GM23338 (cell line): Measurements from ENCODE around the gene HRH3. TPM values are rescaled to one million over a fixed set of nuclear protein-coding genes. Genes with fewer than 3 reads are reported as not detected.

ENCODE experiments used
- ATAC-seq: fragments of 200-7000 bp; cut with Tn5 transposase; 3 replicates; pipeline ENCODE4 v1.9.1; 2020
- DNase-seq: peaks from one replicate; pipeline ENCODE4 v3.0.0-alpha.2; 2015; ENCODE audit warnings: low spot score
- H2AFZ ChIP-seq: fragments of 200-600 bp; sonication (generic); 2 replicates; pipeline ENCODE4 v1.8.0; 2016; ENCODE audit warnings: antibody characterized with exemption, mild to moderate bottlenecking, moderate library complexity
- H3F3A ChIP-seq: fragments of 200-600 bp; sonication (generic); replicated peaks from 2 replicates; pipeline ENCODE4 v1.8.0; 2017; ENCODE audit warnings: antibody characterized with exemption, mixed run types, low read depth
- H3K27ac ChIP-seq: fragments of 200-600 bp; sonication (generic); 2 replicates; pipeline ENCODE4 v1.6.1; 2016; ENCODE audit warnings: low read depth
- H3K27me3 ChIP-seq: fragments of 200-600 bp; sonication (generic); 2 replicates; pipeline ENCODE4 v1.8.0; 2016; ENCODE audit warnings: mild to moderate bottlenecking, mixed run types, moderate library complexity; ENCODE audit not compliant: insufficient read depth
- H3K36me3 ChIP-seq: fragments of 200-600 bp; sonication (generic); 2 replicates; pipeline ENCODE4 v1.8.0; 2016; ENCODE audit warnings: mild to moderate bottlenecking; ENCODE audit not compliant: insufficient read depth
- H3K4me1 ChIP-seq: fragments of 200-600 bp; sonication (generic); 2 replicates; pipeline ENCODE4 v1.8.0; 2016; ENCODE audit warnings: mild to moderate bottlenecking, moderate library complexity; ENCODE audit not compliant: insufficient read depth
- H3K4me2 ChIP-seq: fragments of 200-600 bp; sonication (generic); 2 replicates; pipeline ENCODE4 v1.7.1; 2017; ENCODE audit warnings: mixed run types
- H3K4me3 ChIP-seq: fragments of 200-600 bp; sonication (generic); 2 replicates; pipeline ENCODE4 v1.6.1; 2016; ENCODE audit warnings: mixed run types
- H3K79me2 ChIP-seq: fragments of 200-600 bp; sonication (generic); replicated peaks from 2 replicates; pipeline ENCODE4 v1.8.0; 2017; ENCODE audit warnings: mild to moderate bottlenecking; ENCODE audit not compliant: insufficient read depth
- H3K9me2 ChIP-seq: fragments of 200-600 bp; sonication (generic); 2 replicates; pipeline ENCODE4 v1.8.0; 2017; ENCODE audit not compliant: insufficient read depth
- H4K20me1 ChIP-seq: fragments of 200-600 bp; sonication (generic); replicated peaks from 2 replicates; pipeline ENCODE4 v1.8.0; 2017; ENCODE audit warnings: mild to moderate bottlenecking; ENCODE audit not compliant: insufficient read depth
- H3K27ac Mint-ChIP-seq: 2 replicates; pipeline ENCODE4 v1.8.0; 2020; ENCODE audit warnings: inconsistent platforms, mild to moderate bottlenecking, moderate library complexity, mixed read lengths
- H3K27me3 Mint-ChIP-seq: 3 replicates; pipeline ENCODE4 v1.8.0; 2022; ENCODE audit warnings: low read depth, mild to moderate bottlenecking, moderate library complexity, mixed read lengths, inconsistent platforms; ENCODE audit not compliant: insufficient read depth, poor library complexity
- H3K36me3 Mint-ChIP-seq: 3 replicates; pipeline ENCODE4 v1.8.0; 2021; ENCODE audit warnings: low read depth, mild to moderate bottlenecking, inconsistent platforms, moderate library complexity, mixed read lengths
- H3K4me1 Mint-ChIP-seq: 3 replicates; pipeline ENCODE4 v1.8.0; 2020; ENCODE audit warnings: mild to moderate bottlenecking, inconsistent platforms, mixed read lengths
- H3K4me3 Mint-ChIP-seq: 3 replicates; pipeline ENCODE4 v1.8.0; 2021; ENCODE audit warnings: moderate library complexity, mild to moderate bottlenecking, inconsistent platforms, mixed read lengths
- H3K9me3 Mint-ChIP-seq: 3 replicates; pipeline ENCODE4 v1.8.0; 2020; ENCODE audit warnings: moderate library complexity, mild to moderate bottlenecking, inconsistent platforms, mixed read lengths
- CREB1 ChIP-seq: fragments of 250-450 bp; sonication (Bioruptor Pico); IDR thresholded peaks from 2 replicates; pipeline ENCODE4 v1.5.0; 2020; ENCODE audit warnings: low read depth, mild to moderate bottlenecking, moderate library complexity
- ETS1 ChIP-seq: IDR thresholded peaks from 2 replicates; pipeline ENCODE4 v1.6.1; 2016; ENCODE audit warnings: antibody characterized with exemption
- EZH2phosphoT487 ChIP-seq: fragments of 200-600 bp; sonication (generic); IDR thresholded peaks from one replicate; pipeline ENCODE4 v1.8.1; 2018; ENCODE audit warnings: antibody characterized with exemption; ENCODE audit not compliant: unreplicated experiment
- REST ChIP-seq: IDR thresholded peaks from one replicate; pipeline ENCODE4 v1.6.1; 2018; ENCODE audit warnings: antibody characterized with exemption; ENCODE audit not compliant: unreplicated experiment
- polyA plus RNA-seq: library from polyadenylated mRNA; unstranded; fragments of >200 nt; fragmentation: Nextera tagmentation; extraction: Ambion mirVana; gene quantifications from 2 replicates; pipeline ENCODE4 v1.2.1, GENCODE V29; 2016
- total RNA-seq: library from RNA; depleted of rRNA; stranded (reverse); fragments of >200 nt; shearing (Covaris generic); gene quantifications from 2 replicates; pipeline ENCODE4 v1.2.3, GENCODE V29; 2014

Gene HRH3
- total and polyA plus RNA-seq, 2 experiments from 2014 or later, result 1.5 to 5.2 TPM

- no peaks in the 10 kb centered on the region for H3K9me2 ChIP-seq
- ATAC-seq (peak; percentile 89), DNase-seq (peak; percentile 98)
- Mint-ChIP-seq H3K36me3 (peaks cover 5% of the 10 kb centered on the region; the same call in 1 of the 3 replicates), H3K27me3 (peaks cover 12% of the 10 kb centered on the region), H3K27ac (peak within 1 kb of the TSS; percentile 90; the same call in 1 of the 2 replicates), H3K9me3 (no peaks in the 10 kb centered on the region), H3K4me3 (peak within 1 kb of the TSS; percentile 83), H3K4me1 (peaks cover 6% of the 10 kb centered on the region; the same call in 2 of the 3 replicates)
- peaks cover 9% of the 10 kb centered on the region for H3K4me1 ChIP-seq
- peak within 1 kb of the TSS; percentile 96 for H3K4me2 ChIP-seq
- TF ChIP-seq REST (no peak), CREB1 (CRISPR knock-in tag) (peak; percentile 86)
- peak within 1 kb of the TSS; percentile 73 for H2AFZ ChIP-seq
- peak within 1 kb of the TSS; percentile 66; the same call in 1 of the 2 replicates for H3K27ac ChIP-seq
- peaks cover 40% of the 10 kb centered on the region for H3K79me2 ChIP-seq
- 0 out of 2 replicates have a peak, but pooled peaks cover 3% of the 10 kb centered on the region for H3F3A ChIP-seq
- no peaks in the 10 kb centered on the region for H3K27me3 ChIP-seq
- H4K20me1 ChIP-seq, result peaks cover 15% of the 10 kb centered on the region
- H3K4me3 ChIP-seq, result peak within 1 kb of the TSS; percentile 83
- no peaks in the 10 kb centered on the region for H3K36me3 ChIP-seq
Observed at GRCh38 chr20:62237801-62238568, 17.9 kb upstream of the HRH3 start, which contains the start of gene OSBPL2. TSS of gene OSBPL2 (plus strand) at chr20:62238521. CDS start at chr20:62256185, 17,664 bp downstream.

GRCh38 chr20:62237514-62237800 lies 17.4 kb upstream of the HRH3 start:
- Histone ChIP-seq H3K4me2 (peak overlapping the region; percentile 74), H4K20me1 (peaks cover 13% of the 10 kb centered on the region), H3K27me3 (no peaks in the 10 kb centered on the region), H3K27ac (no peak overlapping the region), H3K9me2 (no peaks in the 10 kb centered on the region), H3K4me3 (peak overlapping the region; percentile 47), H3K4me1 (peaks cover 9% of the 10 kb centered on the region), H3K79me2 (peaks cover 35% of the 10 kb centered on the region), H2AFZ (peak overlapping the region; percentile 73), H3K36me3 (no peaks in the 10 kb centered on the region), H3F3A (0 out of 2 replicates have a peak, but pooled peaks cover 3% of the 10 kb centered on the region)
- Mint-ChIP-seq H3K36me3 (0 out of 3 replicates have a peak, but pooled peaks cover 5% of the 10 kb centered on the region), H3K4me3 (peak overlapping the region; percentile 70), H3K27me3 (peaks cover 7% of the 10 kb centered on the region), H3K4me1 (peaks cover 6% of the 10 kb centered on the region; the same call in 2 of the 3 replicates), H3K27ac (no peak overlapping the region), H3K9me3 (no peaks in the 10 kb centered on the region)
- no peak for ATAC-seq
- TF ChIP-seq EZH2phosphoT487 (no peak), ETS1 (no peak), CREB1 (CRISPR knock-in tag) (no peak)
- DNase-seq, result no peak
